GM10266 (cell line): Measurements from ENCODE around the gene ACAD10.

Source experiments
- DNase-seq: peaks from one replicate; pipeline ENCODE4 v3.0.0; 2012; ENCODE audit errors: extremely low spot score
- CTCF ChIP-seq: IDR thresholded peaks from 2 replicates; pipeline ENCODE4 v1.5.1; 2012; ENCODE audit warnings: mild to moderate bottlenecking, low read depth; ENCODE audit not compliant: control insufficient read depth, insufficient read depth; ENCODE audit errors: missing control alignments

Gene ACAD10

GRCh38 chr12:111803038-111803626, 117.3 kb downstream of the ACAD10 start:
- no peak for DNase-seq
- no peak for TF ChIP-seq CTCF

- no peak for TF ChIP-seq CTCF
These were observed 118.0 kb downstream of the ACAD10 start for GRCh38 chr12:111803851-111804250.

GRCh38 chr12:111806304-111806703, 120.5 kb downstream of the ACAD10 start:
- no peak for TF ChIP-seq CTCF
- no peak for DNase-seq

More at GRCh38 chr12:111803851-111804250, 118.0 kb downstream of the ACAD10 start:
- no peak for DNase-seq
